HL-60 (cell line): ENCODE measurements around the gene DUSP22.

Experiments
- CTCF ChIP-seq: IDR thresholded peaks from one replicate; pipeline ENCODE4 v1.5.1; 2011; ENCODE audit warnings: low read length, control low read depth, inconsistent platforms; ENCODE audit not compliant: insufficient read depth
- POLR2AphosphoS5 ChIP-seq: IDR thresholded peaks from 2 replicates; pipeline ENCODE4 v1.6.1; 2012; ENCODE audit warnings: low read depth

GRCh38 chr6:322940-323729, 30.8 kb downstream of the DUSP22 start:
- no peak for TF ChIP-seq CTCF
- no peak for TF ChIP-seq POLR2AphosphoS5
